IMR-90 (cell line): ENCODE results near the gene EPN2. TPM values are rescaled to one million over a fixed set of nuclear protein-coding genes. Genes with fewer than 3 reads are reported as not detected.

Experiments used
- ATAC-seq: fragments of 200-7000 bp; cut with Tn5 transposase; 2 replicates; pipeline ENCODE4 v1.9.1; 2020; ENCODE audit warnings: low read depth, mild to moderate bottlenecking, moderate library complexity
- BruUV-seq: library from RNA; stranded (reverse); fragments of 400-500 nt; replicated peaks from 2 replicates; lab custom pipeline; 2021; lab: Mats Ljungman, UMichigan
- CTCF ChIA-PET: fragments of 300-600 bp; formaldehyde crosslinking; extraction: SDS; loops from one replicate; lab custom pipeline; 2021; ENCODE audit warnings: antibody characterized with exemption; lab: Yijun Ruan, JAX
- POLR2A ChIA-PET: fragments of 300-600 bp; sonication (Branson Sonifier 250); formaldehyde crosslinking; loops from one replicate; lab custom pipeline; 2022; ENCODE audit warnings: antibody characterized with exemption; ENCODE audit not compliant: unreplicated experiment; lab: Charles Lee
- DNase-seq: peaks from one replicate; pipeline ENCODE4 v3.0.0; 2013
- H2AFZ ChIP-seq: replicated peaks from 2 replicates; pipeline ENCODE3; 2013; ENCODE audit warnings: low read length, mild to moderate bottlenecking; ENCODE audit not compliant: poor library complexity
- H2AK5ac ChIP-seq: 2 replicates; pipeline ENCODE4 v1.6.1; 2013; ENCODE audit warnings: low read depth, low read length, inconsistent platforms
- H2AK9ac ChIP-seq: replicated peaks from 2 replicates; pipeline ENCODE3; 2013; ENCODE audit warnings: mild to moderate bottlenecking, low read depth, low read length, moderate library complexity; ENCODE audit not compliant: poor library complexity
- H2BK120ac ChIP-seq: 2 replicates; pipeline ENCODE4 v1.6.1; 2013; ENCODE audit warnings: low read depth, low read length, inconsistent platforms
- H2BK15ac ChIP-seq: 3 replicates; pipeline ENCODE4 v1.6.1; 2013; ENCODE audit warnings: low read depth, low read length, inconsistent platforms
- H2BK20ac ChIP-seq: 2 replicates; pipeline ENCODE4 v1.6.1; 2013; ENCODE audit warnings: low read depth, mild to moderate bottlenecking, inconsistent platforms, low read length, moderate library complexity
- H2BK5ac ChIP-seq: 2 replicates; pipeline ENCODE4 v1.6.1; 2013; ENCODE audit warnings: mild to moderate bottlenecking, low read depth, low read length, inconsistent platforms; ENCODE audit not compliant: poor library complexity, severe bottlenecking
- H3K14ac ChIP-seq: replicated peaks from 2 replicates; pipeline ENCODE4 v1.6.1; 2013; ENCODE audit warnings: low read depth, low read length, inconsistent platforms
- H3K18ac ChIP-seq: 2 replicates; pipeline ENCODE4 v1.6.1; 2013; ENCODE audit warnings: low read depth, low read length, control low read depth
- H3K23ac ChIP-seq: 2 replicates; pipeline ENCODE4 v1.6.1; 2013; ENCODE audit warnings: low read depth, low read length, inconsistent platforms
- H3K27ac ChIP-seq: 2 replicates; pipeline ENCODE4 v1.5.1; 2013; ENCODE audit warnings: mild to moderate bottlenecking, control low read depth, low read length; ENCODE audit not compliant: insufficient read depth
- H3K27me3 ChIP-seq: 2 replicates; pipeline ENCODE4 v1.6.1; 2013; ENCODE audit warnings: low read length; ENCODE audit not compliant: control insufficient read depth, insufficient read depth
- H3K36me3 ChIP-seq: 2 replicates; pipeline ENCODE4 v1.6.1; 2013; ENCODE audit warnings: low read length, mixed read lengths; ENCODE audit not compliant: control insufficient read depth, insufficient read depth
- H3K4ac ChIP-seq: 2 replicates; pipeline ENCODE4 v1.6.1; 2013; ENCODE audit warnings: low read depth, low read length, inconsistent platforms
- H3K4me1 ChIP-seq: 2 replicates; pipeline ENCODE4 v1.6.1; 2013; ENCODE audit warnings: low read length, mixed read lengths; ENCODE audit not compliant: control insufficient read depth, insufficient read depth
- H3K4me2 ChIP-seq: 2 replicates; pipeline ENCODE4 v1.6.1; 2013; ENCODE audit warnings: low read depth, mild to moderate bottlenecking, control low read depth, low read length, moderate library complexity
- H3K4me3 ChIP-seq: 2 replicates; pipeline ENCODE4 v1.5.1; 2013; ENCODE audit warnings: low read depth, mild to moderate bottlenecking, control low read depth, low read length, moderate library complexity; ENCODE audit not compliant: insufficient read depth
- H3K56ac ChIP-seq: 2 replicates; pipeline ENCODE4 v1.6.1; 2013; ENCODE audit warnings: low read length, inconsistent platforms; ENCODE audit not compliant: insufficient read depth; ENCODE audit errors: extremely low read depth
- H3K79me1 ChIP-seq, 2 experiments: 2 replicates each; pipeline ENCODE4 v1.6.1; 2013; ENCODE audit warnings: low read length in 2 of 2, inconsistent platforms in 1 of 2, low read depth in 1 of 2
- H3K9ac ChIP-seq: 2 replicates; pipeline ENCODE4 v1.6.1; 2013; ENCODE audit warnings: low read depth, low read length, control low read depth
- H3K9me1 ChIP-seq: 2 replicates; pipeline ENCODE4 v1.6.1; 2013; ENCODE audit warnings: low read length, inconsistent platforms; ENCODE audit not compliant: insufficient read depth
- H3K9me3 ChIP-seq: 2 replicates; pipeline ENCODE4 v1.6.1; 2013; ENCODE audit warnings: low read length; ENCODE audit not compliant: control insufficient read depth, insufficient read depth
- H4K20me1 ChIP-seq: 2 replicates; pipeline ENCODE4 v1.6.1; 2013; ENCODE audit warnings: low read length, inconsistent platforms; ENCODE audit not compliant: insufficient read depth
- H4K5ac ChIP-seq: 2 replicates; pipeline ENCODE4 v1.6.1; 2013; ENCODE audit warnings: mild to moderate bottlenecking, low read depth, low read length, control low read depth
- H4K8ac ChIP-seq, 2 experiments: 2 replicates each; pipeline ENCODE4 v1.6.1; 2013; ENCODE audit warnings: low read depth in 2 of 2, low read length in 2 of 2, control low read depth in 1 of 2, inconsistent platforms in 1 of 2
- H4K91ac ChIP-seq: 2 replicates; pipeline ENCODE4 v1.6.1; 2013; ENCODE audit warnings: low read depth, low read length, inconsistent platforms; ENCODE audit not compliant: insufficient read depth
- BHLHE40 ChIP-seq: fragments of 150-350 bp; IDR thresholded peaks from 2 replicates; pipeline ENCODE4 v1.6.1; 2016; ENCODE audit warnings: mild to moderate bottlenecking, low read depth, low read length
- CEBPB ChIP-seq: IDR thresholded peaks from 2 replicates; pipeline ENCODE4 v1.6.1; 2012; ENCODE audit warnings: low read depth, low read length, improper control_type of control experiment
- CHD1 ChIP-seq: IDR thresholded peaks from 2 replicates; pipeline ENCODE4 v1.6.1; 2012; ENCODE audit warnings: low read depth, low read length, improper control_type of control experiment
- CTCF ChIP-seq: conservative IDR thresholded peaks from 2 replicates; pipeline ENCODE4 v1.5.1; 2012; ENCODE audit warnings: mild to moderate bottlenecking, low read depth, low read length, improper control_type of control experiment
- ELK1 ChIP-seq: fragments of 150-350 bp; IDR thresholded peaks from 2 replicates; pipeline ENCODE4 v1.6.1; 2016; ENCODE audit warnings: low read depth, mild to moderate bottlenecking, low read length, moderate library complexity, borderline replicate concordance
- FOS ChIP-seq: fragments of 150-350 bp; IDR thresholded peaks from 2 replicates; pipeline ENCODE4 v1.6.1; 2016; ENCODE audit warnings: low read depth, low read length
- MAFK ChIP-seq: IDR thresholded peaks from 2 replicates; pipeline ENCODE4 v1.6.1; 2012; ENCODE audit warnings: low read depth, low read length, improper control_type of control experiment
- MXI1 ChIP-seq: IDR thresholded peaks from 2 replicates; pipeline ENCODE4 v1.6.1; 2012; ENCODE audit warnings: low read depth, mild to moderate bottlenecking, low read length, moderate library complexity, borderline replicate concordance
- NFE2L2 ChIP-seq: fragments of 150-350 bp; IDR thresholded peaks from 2 replicates; pipeline ENCODE4 v1.6.1; 2016; ENCODE audit warnings: low read depth, mild to moderate bottlenecking, low read length
- RAD21 ChIP-seq: IDR thresholded peaks from 2 replicates; pipeline ENCODE4 v1.6.1; 2012; ENCODE audit warnings: low read length, improper control_type of control experiment
- RCOR1 ChIP-seq: IDR thresholded peaks from 2 replicates; pipeline ENCODE4 v1.6.1; 2012; ENCODE audit warnings: mild to moderate bottlenecking, low read length, improper control_type of control experiment; ENCODE audit not compliant: insufficient replicate concordance
- RFX5 ChIP-seq: IDR thresholded peaks from 2 replicates; pipeline ENCODE4 v1.8.0; 2012; ENCODE audit warnings: low read depth, mild to moderate bottlenecking, low read length, moderate library complexity
- SMC3 ChIP-seq: fragments of 150-350 bp; IDR thresholded peaks from 2 replicates; pipeline ENCODE4 v1.6.1; 2016; ENCODE audit warnings: low read depth, mild to moderate bottlenecking, antibody characterized with exemption, low read length, moderate library complexity
- USF2 ChIP-seq: fragments of 150-350 bp; IDR thresholded peaks from 2 replicates; pipeline ENCODE4 v1.6.1; 2017; ENCODE audit warnings: mild to moderate bottlenecking, antibody characterized with exemption, low read length, low read depth
- whole genome bisulfite sequencing, 2 experiments: methylation state at CpG; one replicate each; pipeline versions ENCODE4 v1.1.5 to v1.1.7; 2013; ENCODE audit warnings: missing lambda C conversion rate in 2 of 2; ENCODE audit not compliant: insufficient read length in 1 of 2; ENCODE audit errors: extremely low coverage in 2 of 2; 5-methylcytosine and 5-hydroxymethylcytosine counted together
- dilution Hi-C: fragments of 300-500 bp; cut with HindIII; formaldehyde crosslinking; loops from one replicate; pipeline ENCODE4 v1.14.3; 2018; ENCODE audit warnings: low sequenced_read_pairs; ENCODE audit not compliant: unreplicated experiment
- in situ Hi-C: fragments of 300-500 bp; cut with MboI; formaldehyde crosslinking; loops from 3 replicates; pipeline ENCODE4 v1.14.3; 2019; ENCODE audit warnings: low sequenced_read_pairs, inconsistent platforms, mixed read lengths
- intact Hi-C: fragments of 100-400 bp; cut with micrococcal nuclease; formaldehyde crosslinking; loops from 2 replicates; pipeline ENCODE4 v1.10.0; 2022
- polyA plus RNA-seq, 3 experiments: library from polyadenylated mRNA; depleted of rRNA; stranded (reverse); fragments of >200 nt; gene quantifications; 2 replicates each; pipeline ENCODE4 v1.2.3, GENCODE V29; 2012; ENCODE audit warnings: low replicate concordance in 1 of 3
- total RNA-seq: library from RNA; depleted of rRNA; stranded (reverse); fragments of >200 nt; gene quantifications from 2 replicates; pipeline ENCODE4 v1.2.3, GENCODE V29; 2012

The EPN2 gene
- total and polyA plus RNA-seq, 2 of the 4 experiments (the other 2 are of a cell fraction), result 14.9 to 25.3 TPM

GRCh38 chr17:19329136-19329535, 92.0 kb downstream of the EPN2 start:
- intact Hi-C loops, result no loop called here
- Histone ChIP-seq H3K4me3 (no peak overlapping the region), H3K9me3 (no peaks in the 10 kb centered on the region), H4K8ac (no peak overlapping the region), H2BK15ac (no peak overlapping the region), H3K23ac (no peak overlapping the region), H2BK120ac (no peak overlapping the region), H4K5ac (no peak overlapping the region), H3K27me3 (no peaks in the 10 kb centered on the region), H3K56ac (no peak overlapping the region), H3K27ac (no peak overlapping the region), H4K20me1 (peaks cover 4% of the 10 kb centered on the region; the same call in 1 of the 2 replicates), H3K4ac (peak overlapping the region; percentile 35; the same call in 1 of the 2 replicates), H3K9me1 (peaks cover 38% of the 10 kb centered on the region), H2AK5ac (peak overlapping the region; percentile 28; the same call in 1 of the 2 replicates), H3K18ac (no peak overlapping the region), H2BK20ac (0 out of 2 replicates have a peak overlapping the region, but pooled peaks have one; percentile 35), H2AFZ (no peak overlapping the region), H3K36me3 (peaks cover 11% of the 10 kb centered on the region; the same call in 1 of the 2 replicates), H3K79me1 (peaks cover 0 to 33% of the 10 kb centered on the region in 2 experiments; a peak in 2 of 4 replicates), H3K9ac (no peak overlapping the region), H3K14ac (no peak overlapping the region), H2AK9ac (no peak overlapping the region), H2BK5ac (peak overlapping the region; percentile 1), H3K4me1 (peaks cover 35% of the 10 kb centered on the region), H4K91ac (no peak overlapping the region; the same call in 1 of the 2 replicates), H3K4me2 (no peak overlapping the region)
- ATAC-seq (no peak), DNase-seq (no peak)
- WGBS, 2 experiments, result no CpG with 5 or more reads among the region's 2 CpGs
- ChIA-PET POLR2A (no interaction called here), CTCF (interaction anchor here (1.6 kb wide), 1 partner anchor 17 kb away, joined by 4 read pairs; no protein-coding TSS in a partner anchor)
- BruUV-seq, result no TSS peak
- in situ Hi-C loops, result no loop called here
- dilution Hi-C loops, result no loop called here
- TF ChIP-seq USF2, result no peak
- TF ChIP-seq BHLHE40, result no peak
- TF ChIP-seq MAFK, result no peak
- no peak for TF ChIP-seq NFE2L2
- TF ChIP-seq CEBPB, result no peak
- no peak for TF ChIP-seq FOS
- no peak for TF ChIP-seq MXI1
- no peak for TF ChIP-seq RAD21
- no peak for TF ChIP-seq CHD1
- TF ChIP-seq ELK1, result no peak
- TF ChIP-seq RFX5, result no peak
- no peak for TF ChIP-seq SMC3
- TF ChIP-seq CTCF, result no peak
- no peak for TF ChIP-seq RCOR1
